Pulmonary artery endothelial cell (primary cell): Measurements from ENCODE around the gene RASEF. TPM values are rescaled to one million over a fixed set of nuclear protein-coding genes. Genes with fewer than 3 reads are reported as not detected.

Source experiments
- DNase-seq: peaks from one replicate; pipeline ENCODE4 v3.0.0-alpha.2; 2011; ENCODE audit warnings: low read depth, low spot score
- total RNA-seq: library from RNA; depleted of rRNA; stranded (reverse); fragments of >200 nt; gene quantifications from 2 replicates; pipeline ENCODE4 v1.2.3, GENCODE V29; 2014

Gene RASEF
- total RNA-seq, 1 donor from 2014 or later = 0.07 TPM

DNA sequence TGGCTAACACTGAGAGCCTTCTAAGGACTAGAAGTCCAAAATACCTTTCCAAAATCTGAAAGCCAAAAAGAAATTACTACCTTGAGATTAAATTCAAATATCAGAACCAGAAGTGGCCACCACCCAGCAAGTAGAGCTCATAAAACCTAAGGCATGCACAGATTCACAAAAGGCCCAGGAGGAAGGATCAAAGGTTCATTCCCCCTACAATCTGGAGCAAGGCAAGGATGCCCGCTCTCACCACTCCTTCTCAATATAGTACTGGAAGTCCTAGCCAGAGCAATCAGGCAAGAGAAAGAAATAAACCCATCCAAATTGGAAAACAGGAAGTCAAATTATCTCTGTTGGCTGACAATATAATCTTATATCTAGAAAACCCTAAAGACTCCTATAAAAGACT lies 6.0 kb downstream of the RASEF start:
- DNase-seq = no peak

DNA sequence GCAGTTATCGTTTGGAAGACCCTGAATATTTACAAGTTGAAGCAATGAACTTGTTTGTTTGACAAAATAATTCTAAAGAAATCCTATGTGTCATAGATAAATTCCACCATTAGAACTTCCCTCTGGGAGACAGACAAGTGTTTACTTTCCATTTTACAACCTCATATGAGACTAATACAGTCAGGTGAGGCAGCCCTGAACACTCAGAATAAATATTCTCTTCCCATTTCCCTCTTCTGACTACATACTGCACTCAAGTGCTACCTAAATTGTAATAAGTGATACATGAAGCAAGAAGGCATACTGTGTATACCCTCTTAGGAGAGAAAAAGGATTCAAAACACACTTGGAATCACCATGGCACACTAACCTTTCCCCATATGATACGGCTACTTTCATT lies 6.8 kb downstream of the RASEF start:
- no peak for DNase-seq

DNA sequence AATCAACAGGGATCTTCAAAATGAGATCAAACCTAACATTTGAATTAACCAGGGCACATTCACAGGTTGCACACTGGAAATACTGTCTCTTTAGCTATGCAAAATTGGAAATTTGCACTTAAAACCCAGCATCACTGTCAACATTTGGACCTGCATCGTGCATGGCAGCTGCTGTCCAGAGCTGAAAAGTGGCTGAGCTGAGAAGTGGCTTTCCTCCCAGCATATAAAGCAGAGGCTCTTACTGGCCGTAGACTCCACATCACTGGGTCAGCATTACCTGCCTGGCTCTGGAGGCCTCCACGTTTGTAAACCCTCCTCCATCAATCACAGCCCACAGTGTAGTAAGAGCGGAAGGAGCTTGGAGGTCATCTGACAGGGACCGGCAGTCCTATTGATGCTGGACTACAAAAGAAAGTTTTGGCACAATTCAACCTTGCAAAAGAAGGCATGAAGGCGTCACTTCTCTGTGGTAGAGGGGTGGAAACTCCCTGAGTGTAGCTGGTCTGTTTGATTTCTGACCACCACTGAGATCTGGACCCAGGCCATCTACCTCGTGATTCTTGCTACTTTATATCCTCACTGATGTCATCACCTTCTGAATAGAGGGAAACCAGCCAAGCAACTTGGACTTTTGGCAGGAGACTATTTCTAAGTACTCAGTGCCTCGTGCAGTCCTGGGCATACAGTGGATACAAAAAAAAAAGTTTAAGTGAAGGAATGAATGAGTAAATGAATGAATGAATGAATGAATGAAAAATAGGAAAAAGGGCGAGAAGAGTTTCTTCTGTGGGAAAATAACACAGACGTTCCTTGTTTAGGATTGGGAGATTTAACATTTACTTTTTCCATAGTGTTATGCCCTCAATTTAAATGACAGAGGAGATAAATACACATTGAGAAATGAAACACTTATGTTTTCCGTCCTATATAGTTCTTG lies 14.8 kb downstream of the RASEF start:
- no peak for DNase-seq

DNA sequence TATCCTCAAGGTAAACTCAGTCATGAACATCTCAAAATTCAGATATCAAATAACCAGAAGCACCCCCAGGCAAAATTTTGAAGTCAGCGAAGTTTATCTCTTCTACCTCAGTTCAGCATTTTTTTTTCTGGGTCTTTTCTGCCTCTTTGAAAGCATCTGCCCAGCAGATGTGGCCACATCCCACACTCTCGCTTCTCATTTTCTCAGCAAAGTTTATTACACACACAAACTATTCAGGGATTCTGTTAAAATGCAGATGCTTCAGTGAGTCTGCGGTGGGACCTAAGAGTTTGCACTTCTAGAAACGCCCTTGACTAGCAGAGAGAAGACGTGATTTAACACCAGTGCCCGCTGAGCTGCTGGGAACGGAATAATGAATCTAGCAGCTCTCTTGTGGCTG lies 19.3 kb downstream of the RASEF start:
- no peak for DNase-seq

DNA sequence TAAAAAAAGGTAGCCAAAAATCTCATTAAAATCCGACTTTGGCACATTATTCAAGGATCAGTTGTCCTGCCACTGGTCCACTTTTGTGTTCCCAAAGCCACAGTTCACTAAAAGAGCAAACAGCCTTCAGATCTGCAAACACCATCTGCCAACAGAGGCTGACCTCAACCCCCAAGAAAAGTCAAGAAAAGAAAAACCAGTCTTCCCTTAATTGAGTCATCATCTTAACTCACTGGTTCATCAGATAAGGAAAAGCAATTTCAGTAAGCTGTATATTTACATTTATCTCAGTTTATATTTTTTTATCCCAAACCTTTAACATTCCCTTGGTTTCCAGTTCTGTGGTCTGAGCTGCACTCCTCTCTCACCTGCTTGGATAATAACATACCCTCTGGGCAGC lies 21.2 kb downstream of the RASEF start:
- DNase-seq = no peak

DNA sequence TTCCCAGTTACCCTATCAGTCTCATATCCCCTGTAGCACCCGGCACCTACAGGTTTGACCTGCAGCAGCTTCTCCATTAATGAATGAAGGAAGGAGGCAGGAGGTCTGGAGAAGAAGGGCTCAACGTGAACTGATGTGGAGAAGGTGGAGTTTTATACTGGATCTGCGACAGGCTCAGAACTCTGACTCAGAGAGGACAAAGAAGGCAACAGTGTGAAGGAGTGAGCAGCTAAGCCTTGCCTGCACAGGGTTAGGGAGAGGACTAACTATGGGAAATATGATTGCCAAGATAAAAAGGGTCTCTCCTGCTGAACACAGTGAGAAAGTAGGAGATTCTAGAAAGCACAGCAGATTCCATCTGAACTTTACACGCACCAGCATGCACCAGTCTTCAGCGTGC lies 23.6 kb downstream of the RASEF start:
- no peak for DNase-seq

DNA sequence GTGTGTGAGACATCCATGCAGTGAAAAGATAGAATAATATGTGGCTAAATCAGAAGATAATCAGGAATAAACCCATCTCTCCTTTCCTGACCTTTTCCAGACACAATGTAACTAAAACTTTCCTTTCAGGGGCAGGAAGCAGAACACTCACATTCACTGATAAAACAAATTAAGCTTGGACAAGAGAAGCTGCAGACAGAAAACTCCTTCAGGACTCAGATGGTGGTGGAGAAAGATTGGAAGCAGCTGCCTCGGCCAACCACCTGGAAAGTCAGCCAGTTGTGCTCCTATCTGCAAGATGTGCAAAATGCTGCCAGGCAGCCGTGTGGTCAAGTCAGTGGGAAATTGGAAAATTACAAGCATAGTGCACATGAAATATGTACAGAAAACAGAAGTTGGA lies 26.9 kb downstream of the RASEF start:
- DNase-seq = no peak

DNA sequence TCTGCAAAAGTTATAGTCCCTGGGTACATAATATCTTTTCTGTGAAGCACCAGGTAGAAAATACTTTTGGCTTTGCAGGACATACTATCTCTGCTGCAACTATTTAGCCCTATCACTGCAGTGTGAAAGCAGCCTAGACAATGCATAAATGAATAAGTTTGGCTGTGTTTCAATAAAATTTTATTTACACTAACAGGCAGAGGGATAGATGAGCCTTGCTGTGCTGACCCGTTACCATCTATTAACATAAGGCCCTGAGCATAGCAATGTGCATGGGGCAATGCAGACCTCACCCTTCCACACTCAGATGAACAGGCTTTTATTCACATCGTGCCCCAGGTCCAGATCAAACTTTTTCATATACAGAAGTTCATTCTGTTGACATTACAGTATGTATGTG lies 27.8 kb downstream of the RASEF start:
- DNase-seq = no peak

DNA sequence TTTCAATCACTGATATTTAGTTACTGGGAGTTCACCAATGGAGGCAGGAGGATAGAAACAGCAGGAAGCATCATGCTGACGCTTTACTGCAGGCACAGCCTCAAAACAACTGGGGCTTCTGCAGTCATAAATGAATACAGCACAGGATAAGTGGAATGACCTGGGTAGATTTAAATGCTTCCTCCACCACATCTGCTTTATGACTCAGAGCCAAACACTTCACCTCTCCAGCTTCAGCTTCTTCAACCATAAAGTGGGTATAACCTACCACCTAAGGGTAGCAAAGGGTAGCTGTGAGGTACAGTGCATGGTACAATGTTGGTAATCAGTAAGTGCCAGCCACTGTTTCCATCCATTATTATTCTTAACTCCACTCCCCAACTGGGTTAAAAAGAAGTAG lies 28.4 kb downstream of the RASEF start:
- no peak for DNase-seq

DNA sequence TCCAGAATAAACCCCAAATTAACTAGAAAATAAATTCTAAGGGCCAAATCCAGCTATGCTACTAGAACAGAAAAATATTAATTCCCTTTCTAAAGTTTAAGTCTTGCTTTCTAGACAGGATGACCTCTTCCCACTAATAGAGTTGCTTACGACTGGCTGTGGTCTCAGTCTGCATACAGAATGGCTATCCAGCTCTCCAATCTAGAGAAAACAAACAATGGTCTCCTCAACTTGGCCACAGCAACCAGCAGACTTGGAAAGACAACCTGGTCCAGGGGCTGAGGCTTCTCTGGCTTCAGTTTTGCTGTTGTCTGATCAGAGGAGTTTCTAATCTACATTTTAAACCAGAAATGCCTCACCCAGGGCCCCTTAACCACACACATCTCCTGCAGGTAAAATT lies 28.9 kb downstream of the RASEF start:
- DNase-seq = no peak

DNA sequence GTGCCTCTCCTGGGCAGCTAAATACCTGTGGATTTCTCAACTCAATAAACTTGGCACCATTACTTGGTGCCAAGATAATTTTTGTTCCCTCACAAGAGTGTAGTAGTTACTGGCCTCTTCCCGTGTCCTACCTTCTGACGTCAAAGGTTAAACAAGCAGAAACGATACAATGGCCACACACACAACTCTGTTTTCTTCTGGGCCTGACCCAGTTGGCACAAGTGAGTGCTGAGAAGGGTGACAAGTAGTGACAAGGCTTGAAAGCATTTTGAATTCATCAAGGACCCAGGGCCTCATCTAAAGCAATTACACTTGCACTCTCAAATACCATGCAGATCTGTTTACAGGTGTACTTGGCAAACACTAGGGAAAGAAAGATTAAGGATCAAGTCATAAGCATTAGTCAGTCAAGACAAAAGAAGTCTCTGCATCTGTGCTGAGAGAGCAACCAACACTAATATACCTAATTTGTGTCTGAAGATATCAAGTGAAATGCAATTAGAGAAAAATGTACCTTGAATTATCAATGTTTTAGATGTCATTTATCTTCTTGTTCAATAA lies 30.8 kb downstream of the RASEF start:
- DNase-seq = no peak

DNA sequence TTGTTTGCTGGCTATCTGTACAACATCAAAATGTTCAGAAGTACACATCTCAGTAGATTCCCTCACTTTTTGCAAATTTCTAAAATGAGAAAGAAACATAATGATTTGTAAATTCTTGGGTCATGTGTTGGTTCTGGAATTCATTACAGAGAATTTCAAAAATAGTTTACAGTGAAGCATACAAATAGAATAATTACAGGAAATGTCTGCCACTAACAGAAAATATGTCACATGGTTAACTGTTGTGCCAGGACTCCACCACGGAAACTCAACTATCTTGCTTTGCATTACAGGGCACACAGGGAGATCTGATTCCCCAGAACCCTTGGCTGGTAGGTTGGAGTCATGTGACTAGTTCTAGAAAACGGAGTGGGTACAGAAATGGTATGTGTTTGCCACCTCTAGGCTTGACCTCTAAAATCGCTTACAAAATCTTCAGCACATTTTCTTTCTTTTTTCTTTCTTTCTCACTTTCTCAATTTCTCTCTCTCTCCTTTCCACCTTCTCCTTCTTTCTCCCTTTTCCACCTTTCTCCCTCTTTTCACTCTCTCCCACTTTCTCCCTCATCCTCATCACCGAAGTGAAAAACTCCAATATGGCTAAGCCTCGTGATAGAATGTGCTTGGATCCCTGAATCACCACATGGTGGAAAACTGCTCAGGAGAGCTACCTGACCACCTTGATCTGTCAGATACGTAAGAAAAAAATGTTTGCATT lies 32.4 kb downstream of the RASEF start:
- no peak for DNase-seq

DNA sequence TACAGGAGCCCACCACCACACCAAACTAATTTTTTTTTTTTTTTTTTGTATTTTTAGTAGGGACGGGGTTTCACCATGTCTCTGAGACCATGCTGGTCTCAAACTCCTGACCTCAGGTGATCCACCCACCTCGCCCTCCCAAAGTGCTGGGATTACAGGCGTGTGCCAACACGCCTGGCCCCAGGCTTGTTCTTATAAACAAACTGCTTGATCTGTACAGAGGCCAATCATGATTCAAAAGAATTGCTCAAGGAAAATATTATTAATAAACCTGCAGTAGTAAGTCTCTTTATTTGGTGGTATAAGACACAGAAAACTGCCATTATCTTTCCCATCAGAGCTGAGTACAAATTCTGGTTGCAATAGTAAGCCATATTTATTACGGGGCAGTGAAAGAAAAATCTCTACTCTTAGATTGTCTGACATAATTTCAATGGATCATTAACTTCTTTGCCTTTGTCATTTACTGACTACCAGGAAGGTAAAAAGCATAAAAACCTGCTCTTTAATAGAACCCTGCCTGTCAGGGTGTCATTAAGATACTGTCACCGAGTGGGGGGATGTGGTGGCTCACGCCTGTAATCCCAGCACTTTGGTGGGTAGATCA lies 33.3 kb downstream of the RASEF start:
- no peak for DNase-seq

DNA sequence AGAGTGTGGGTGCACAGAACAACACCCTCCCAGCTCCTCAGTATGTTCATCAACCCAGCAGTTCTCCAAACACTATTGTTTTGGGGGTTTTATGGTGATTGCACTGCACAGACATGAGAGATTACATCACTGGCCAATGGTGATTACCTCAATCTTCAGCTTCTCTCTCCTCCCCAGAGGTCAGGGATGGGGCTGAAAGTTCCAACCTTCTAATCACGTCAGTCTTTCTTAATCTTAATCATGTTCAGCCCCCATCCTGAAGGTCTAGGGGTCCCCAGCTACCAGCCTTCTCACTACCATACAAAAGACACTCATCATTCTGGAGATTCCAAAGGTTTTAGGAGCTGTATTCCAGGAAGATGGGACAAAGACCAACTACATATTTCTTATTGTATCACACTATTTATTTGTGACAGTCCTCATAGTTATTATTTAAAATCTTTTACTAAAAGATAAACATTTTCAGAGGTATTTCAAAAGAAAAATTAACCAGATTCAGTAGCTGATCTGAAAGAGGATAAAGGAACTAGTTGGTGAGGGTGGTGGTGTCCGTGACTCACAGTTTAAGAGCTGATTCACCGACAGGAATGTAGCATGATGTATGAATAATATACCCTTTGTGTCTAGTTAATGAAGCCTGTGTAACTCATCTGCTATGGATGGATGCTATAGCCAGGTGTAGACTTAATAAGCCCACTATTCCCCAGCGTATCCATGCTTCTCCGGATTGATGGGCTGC lies 35.6 kb downstream of the RASEF start:
- DNase-seq = no peak

DNA sequence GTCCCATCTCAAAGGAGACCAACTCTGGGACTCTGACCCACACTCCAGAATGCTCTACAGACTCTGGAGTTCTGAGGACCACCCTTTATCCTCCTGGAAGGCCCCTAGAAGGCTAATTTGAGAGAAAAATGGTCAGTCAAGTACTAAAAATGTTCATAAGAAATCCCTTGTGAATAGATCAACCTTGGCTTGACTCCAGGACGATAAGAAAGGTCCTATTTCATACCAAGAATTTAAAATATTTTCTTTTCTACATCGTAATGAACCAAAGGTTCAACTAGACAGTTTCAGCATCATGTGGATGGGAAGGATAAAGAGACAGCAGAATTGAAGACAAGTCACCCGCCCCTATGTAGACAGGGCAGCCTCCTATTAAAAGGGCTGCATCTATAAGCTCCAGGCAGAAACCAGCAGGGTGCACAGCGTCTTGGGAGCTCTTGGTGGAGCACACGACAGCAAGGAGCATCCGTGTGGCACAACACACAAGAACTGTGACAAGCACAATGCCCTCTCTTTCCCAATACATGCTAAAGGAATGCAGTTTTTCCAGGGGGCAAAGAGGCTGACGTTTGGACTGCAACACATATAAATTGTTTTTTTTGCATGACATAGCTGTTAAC lies 38.3 kb downstream of the RASEF start:
- no peak for DNase-seq

DNA sequence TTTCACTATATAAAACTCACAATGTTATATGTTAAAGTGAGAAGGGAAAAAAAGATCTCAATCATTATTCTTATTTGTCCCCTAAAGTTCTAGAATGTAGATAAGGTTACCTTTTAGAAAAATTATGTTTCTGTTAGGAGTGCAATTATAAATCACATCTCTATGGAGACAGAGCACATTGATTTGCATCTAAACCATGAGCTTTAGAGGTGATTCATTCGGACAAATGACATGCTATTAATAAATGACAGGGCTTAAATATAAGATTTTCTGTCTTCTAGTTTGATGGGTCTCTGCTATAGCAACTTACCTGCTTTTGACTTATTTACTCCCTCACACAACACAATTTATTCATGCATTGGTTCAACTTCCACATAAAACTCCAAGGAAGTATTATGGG lies 39.8 kb downstream of the RASEF start:
- no peak for DNase-seq

DNA sequence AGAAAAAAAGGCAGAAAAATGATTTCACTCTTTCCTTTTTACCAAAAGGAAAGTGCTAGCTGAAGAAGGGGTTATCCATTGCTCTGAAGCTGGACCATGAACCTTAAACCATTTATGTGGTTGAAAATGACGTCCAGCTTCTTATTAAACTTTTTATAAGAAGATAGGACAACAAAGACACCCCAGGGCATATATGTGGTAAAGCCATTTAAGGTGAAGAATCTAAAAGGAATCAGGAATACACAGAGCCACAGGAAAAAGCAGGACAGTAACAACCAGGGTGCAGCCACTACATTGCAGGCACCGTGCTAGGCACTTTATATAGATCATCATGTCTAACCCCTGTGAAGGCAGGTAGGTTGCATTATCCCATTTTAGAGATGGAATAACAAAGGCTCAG lies 42.1 kb downstream of the RASEF start:
- no peak for DNase-seq

DNA sequence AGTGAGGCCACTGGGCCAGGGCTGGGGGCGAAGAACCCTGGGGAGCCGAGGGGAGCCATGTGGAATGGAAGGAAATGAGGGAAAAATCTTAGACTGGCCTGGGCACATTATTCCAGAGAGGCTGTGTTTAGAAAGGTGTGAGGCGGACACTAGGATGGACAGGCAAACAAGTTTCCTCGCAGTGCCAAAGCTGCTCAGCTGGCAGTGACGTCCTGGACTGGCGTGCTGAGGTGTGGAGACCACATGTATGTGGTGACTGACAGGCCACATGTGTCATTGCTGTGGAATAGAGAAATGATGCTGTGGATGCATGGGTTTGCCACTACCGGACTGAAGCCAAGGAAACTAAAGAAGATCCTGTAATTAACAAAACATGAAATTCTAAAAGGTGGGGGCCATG lies 42.6 kb downstream of the RASEF start:
- DNase-seq = no peak

DNA sequence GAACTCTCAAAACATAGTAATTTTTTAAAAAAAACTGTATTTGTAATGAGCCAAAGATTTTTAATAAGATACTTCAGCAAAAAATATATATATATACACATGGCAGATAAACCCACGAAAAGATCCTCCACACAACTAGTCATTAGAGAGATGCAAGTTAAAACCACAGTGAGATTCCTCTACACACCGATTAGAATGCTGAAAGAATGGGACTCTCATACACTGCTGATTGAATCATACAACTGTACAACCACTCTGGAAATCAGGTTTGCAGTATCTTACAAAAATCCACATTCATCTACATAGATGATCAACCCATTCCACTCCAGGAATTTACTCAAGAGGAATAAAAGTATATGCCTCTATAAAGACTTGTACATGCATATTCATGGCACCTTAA lies 43.7 kb downstream of the RASEF start:
- DNase-seq = no peak

DNA sequence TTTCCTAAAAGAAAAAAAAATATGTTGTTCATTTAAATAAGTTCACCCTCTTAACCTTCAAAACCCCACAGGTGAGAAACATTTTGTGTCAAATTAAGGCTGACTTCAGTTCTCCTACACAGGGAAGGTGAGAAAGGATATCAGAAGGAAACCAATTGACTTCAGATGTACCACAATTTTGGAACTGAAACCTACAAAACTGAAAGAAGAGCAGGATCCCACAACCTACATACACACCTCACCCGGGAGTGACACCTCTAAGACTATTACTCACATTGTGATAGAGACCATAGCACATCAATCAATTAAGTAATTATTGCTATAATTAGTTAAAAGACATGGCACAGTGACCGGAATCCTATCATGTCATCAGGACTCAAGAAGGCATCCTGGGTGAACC lies 47.0 kb downstream of the RASEF start:
- DNase-seq = no peak
